Loucy (cell line): ENCODE results near the gene TMEM179B.
"Not testable (repeated sequence)": the region's sequence is repeated elsewhere in the genome, so short reads cannot be mapped to it uniquely, and the experiment has no call there.

Experiments
- EZH2phosphoT487 ChIP-seq: fragments of 200-600 bp; IDR thresholded peaks from 2 replicates; pipeline ENCODE4 v1.6.1; 2018; ENCODE audit warnings: antibody characterized with exemption, mild to moderate bottlenecking, moderate library complexity, borderline replicate concordance
- TF ChIP-seq, protein P1 (sequence below): fragments of 200-600 bp; sonication (generic); conservative IDR thresholded peaks from 2 replicates; pipeline ENCODE4 v1.5.1; 2014; ENCODE audit warnings: mild to moderate bottlenecking, antibody characterized with exemption, low read length

DNA sequence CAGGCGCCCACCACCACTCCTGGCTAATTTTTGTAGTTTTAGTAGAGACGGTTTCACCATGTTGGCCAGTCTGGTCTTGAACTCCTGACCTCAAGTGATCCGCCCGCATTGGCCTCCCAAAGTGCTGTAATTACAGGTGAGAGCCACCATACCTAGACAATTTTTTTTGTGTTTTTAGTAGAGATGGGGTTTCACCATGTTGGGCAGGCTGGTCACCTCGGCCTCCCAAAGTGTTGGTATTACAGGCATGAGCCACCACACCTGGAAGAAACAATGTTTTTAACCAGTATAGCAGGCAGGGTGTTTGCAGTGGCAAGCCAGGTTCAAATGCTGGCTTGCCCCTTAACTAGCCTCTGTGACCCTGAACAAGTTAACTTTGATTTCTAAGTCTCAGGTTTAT, 37.3 kb upstream of the TMEM179B start:
- TF ChIP-seq, protein P1, sequence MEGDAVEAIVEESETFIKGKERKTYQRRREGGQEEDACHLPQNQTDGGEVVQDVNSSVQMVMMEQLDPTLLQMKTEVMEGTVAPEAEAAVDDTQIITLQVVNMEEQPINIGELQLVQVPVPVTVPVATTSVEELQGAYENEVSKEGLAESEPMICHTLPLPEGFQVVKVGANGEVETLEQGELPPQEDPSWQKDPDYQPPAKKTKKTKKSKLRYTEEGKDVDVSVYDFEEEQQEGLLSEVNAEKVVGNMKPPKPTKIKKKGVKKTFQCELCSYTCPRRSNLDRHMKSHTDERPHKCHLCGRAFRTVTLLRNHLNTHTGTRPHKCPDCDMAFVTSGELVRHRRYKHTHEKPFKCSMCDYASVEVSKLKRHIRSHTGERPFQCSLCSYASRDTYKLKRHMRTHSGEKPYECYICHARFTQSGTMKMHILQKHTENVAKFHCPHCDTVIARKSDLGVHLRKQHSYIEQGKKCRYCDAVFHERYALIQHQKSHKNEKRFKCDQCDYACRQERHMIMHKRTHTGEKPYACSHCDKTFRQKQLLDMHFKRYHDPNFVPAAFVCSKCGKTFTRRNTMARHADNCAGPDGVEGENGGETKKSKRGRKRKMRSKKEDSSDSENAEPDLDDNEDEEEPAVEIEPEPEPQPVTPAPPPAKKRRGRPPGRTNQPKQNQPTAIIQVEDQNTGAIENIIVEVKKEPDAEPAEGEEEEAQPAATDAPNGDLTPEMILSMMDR, result not testable (repeated sequence)
- TF ChIP-seq EZH2phosphoT487, result not testable (repeated sequence)
